ENCODE results near the gene THOP1. TPM values are rescaled to one million over a fixed set of nuclear protein-coding genes. Genes with fewer than 3 reads are reported as not detected.

Gene THOP1
- total and polyA plus RNA-seq, 8 donors, result 37.6 to 65.3 (median 46.1) TPM

- Histone ChIP-seq H3K27ac (no peak overlapping the region), H3K9me3 (peaks cover 0 to 57% of the 10 kb centered on the region in 2 donors), H3K4me1 (peaks cover 1 to 11% of the 10 kb centered on the region in 2 donors), H3K36me3 (peaks cover 0 to 37% of the 10 kb centered on the region in 2 donors), H3K4me3 (no peak overlapping the region), H3K27me3 (no peaks in the 10 kb centered on the region)
- DNase-seq, result no peak
- ATAC-seq, result no peak
- intact Hi-C loops (cut with DNase I), result no loop called here
- no peak for TF ChIP-seq CTCF (IDR thresholded peaks at IDR 0.05)
Measured at GRCh38 chr19:2847507-2847906, 62.2 kb downstream of the THOP1 start.

GRCh38 chr19:2848616-2849015, 63.3 kb downstream of the THOP1 start:
- Histone ChIP-seq H3K4me3 (no peak overlapping the region), H3K4me1 (peaks cover 0 to 4% of the 10 kb centered on the region in 2 donors), H3K27me3 (no peaks in the 10 kb centered on the region), H3K36me3 (peaks cover 2 to 48% of the 10 kb centered on the region in 2 donors), H3K9me3 (peaks cover 5 to 68% of the 10 kb centered on the region in 2 donors), H3K27ac (no peak overlapping the region)
- no peak for DNase-seq
- no peak for ATAC-seq
- TF ChIP-seq CTCF (IDR thresholded peaks at IDR 0.05), result no peak
- intact Hi-C loops (cut with DNase I), result no loop called here

GRCh38 chr19:2850256-2850925, 65.1 kb downstream of the THOP1 start:
- DNase-seq (no peak), ATAC-seq (no peak)
- Histone ChIP-seq H3K4me1 (peaks cover 0 to 4% of the 10 kb centered on the region in 2 donors), H3K27ac (no peak overlapping the region), H3K4me3 (no peak overlapping the region), H3K27me3 (no peaks in the 10 kb centered on the region), H3K36me3 (peaks cover 2 to 57% of the 10 kb centered on the region in 2 donors), H3K9me3 (peaks cover 6 to 84% of the 10 kb centered on the region in 2 donors)
- intact Hi-C loops (cut with DNase I), result no loop called here
- no peak for TF ChIP-seq CTCF (IDR thresholded peaks at IDR 0.05)

GRCh38 chr19:2852598-2852997, 67.3 kb downstream of the THOP1 start:
- no peaks in the 10 kb centered on the region for H3K27me3 ChIP-seq
- no peak overlapping the region for H3K27ac ChIP-seq
- H3K4me1 ChIP-seq, result peaks cover 0 to 4% of the 10 kb centered on the region in 2 donors
- peaks cover 2 to 59% of the 10 kb centered on the region in 2 donors for H3K36me3 ChIP-seq
- ATAC-seq (no peak), DNase-seq (no peak)
- intact Hi-C loops (cut with DNase I), result no loop called here
- no peak for TF ChIP-seq CTCF (IDR thresholded peaks at IDR 0.05)
- peaks cover 6 to 93% of the 10 kb centered on the region in 2 donors for H3K9me3 ChIP-seq
- no peak overlapping the region for H3K4me3 ChIP-seq

- intact Hi-C loops (cut with DNase I), result no loop called here
- H3K27me3 ChIP-seq, result no peaks in the 10 kb centered on the region
- no peak overlapping the region for H3K27ac ChIP-seq
- no peak for DNase-seq
- peaks cover 6 to 93% of the 10 kb centered on the region in 2 donors for H3K9me3 ChIP-seq
- no peak for TF ChIP-seq CTCF (IDR thresholded peaks at IDR 0.05)
- H3K4me3 ChIP-seq, result no peak overlapping the region
- peaks cover 2 to 59% of the 10 kb centered on the region in 2 donors for H3K36me3 ChIP-seq
- ATAC-seq, result no peak
- H3K4me1 ChIP-seq, result peaks cover 0 to 4% of the 10 kb centered on the region in 2 donors
Measured at GRCh38 chr19:2853015-2853606, 67.8 kb downstream of the THOP1 start.
